ENCODE data around the gene DRC3. TPM values are rescaled to one million over a fixed set of nuclear protein-coding genes. Genes with fewer than 3 reads are reported as not detected.

Gene DRC3
- polyA plus RNA-seq, 1 donor (not counting 4 experiments of a cell fraction or from before 2014, with no cell fraction given): 0.69 TPM

DNA sequence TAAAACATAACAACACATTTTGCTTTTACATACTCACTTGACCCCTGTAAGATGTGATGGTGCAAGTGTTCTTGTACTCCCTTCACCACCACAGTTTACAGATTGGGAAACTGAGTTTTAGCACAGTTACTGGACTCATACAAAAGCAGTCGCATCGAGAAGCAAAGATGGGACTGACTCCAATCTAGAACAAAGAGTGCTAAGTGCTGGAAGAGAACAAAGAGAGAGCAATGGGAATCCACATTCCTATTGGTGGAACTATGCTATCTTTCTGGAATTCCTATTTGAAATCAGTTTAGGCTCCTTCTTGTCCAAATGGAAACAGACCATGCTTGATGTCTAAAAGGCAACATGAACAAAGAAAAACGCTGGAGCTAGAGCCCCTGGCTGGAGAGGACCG, 9.6 kb upstream of the DRC3 start:
- Histone ChIP-seq H3K36me3 (ENCODE audit: control insufficient read depth in 2 of 2, extremely low read depth in 1 of 2, insufficient read depth in 2 of 2, low read length in 2 of 2) (peaks cover 0 to 4% of the 10 kb centered on the region in 2 experiments), H3K27ac (ENCODE audit: control insufficient read depth, insufficient read depth, low read length) (no peak overlapping the region), H3K27me3 (ENCODE audit: control insufficient read depth, extremely low read depth, insufficient read depth, low read length) (no peaks in the 10 kb centered on the region), H3K9me1 (ENCODE audit: control insufficient read depth, extremely low read depth, insufficient read depth, low read length) (no peaks in the 10 kb centered on the region), H3K4me3 (ENCODE audit: control insufficient read depth in 2 of 3, extremely low read depth in 1 of 3, insufficient read depth in 2 of 3, low read depth in 1 of 3, low read length in 3 of 3) (no peak overlapping the region), H3K4me2 (ENCODE audit: control insufficient read depth, extremely low read depth, insufficient read depth, low read depth, low read length) (no peak overlapping the region), H2AFZ (ENCODE audit: control insufficient read depth, low read length) (no peak overlapping the region), H3K79me2 (ENCODE audit: control insufficient read depth, insufficient read depth, low read length) (peaks cover 80% of the 10 kb centered on the region), H4K20me1 (ENCODE audit: control insufficient read depth, extremely low read depth, insufficient read depth, low read length) (no peaks in the 10 kb centered on the region), H3K9ac (ENCODE audit: control insufficient read depth, extremely low read depth, insufficient read depth, low read length) (no peak overlapping the region), H3K4me1 (ENCODE audit: control insufficient read depth, extremely low read depth, insufficient read depth, low read length) (peaks cover 23% of the 10 kb centered on the region), H3K9me3 (ENCODE audit: control insufficient read depth, low read depth, low read length) (no peaks in the 10 kb centered on the region)
- FAIRE-seq (no peak), DNase-seq (ENCODE audit: low read depth, low spot score) (no peak)
- TF ChIP-seq, protein P1, sequence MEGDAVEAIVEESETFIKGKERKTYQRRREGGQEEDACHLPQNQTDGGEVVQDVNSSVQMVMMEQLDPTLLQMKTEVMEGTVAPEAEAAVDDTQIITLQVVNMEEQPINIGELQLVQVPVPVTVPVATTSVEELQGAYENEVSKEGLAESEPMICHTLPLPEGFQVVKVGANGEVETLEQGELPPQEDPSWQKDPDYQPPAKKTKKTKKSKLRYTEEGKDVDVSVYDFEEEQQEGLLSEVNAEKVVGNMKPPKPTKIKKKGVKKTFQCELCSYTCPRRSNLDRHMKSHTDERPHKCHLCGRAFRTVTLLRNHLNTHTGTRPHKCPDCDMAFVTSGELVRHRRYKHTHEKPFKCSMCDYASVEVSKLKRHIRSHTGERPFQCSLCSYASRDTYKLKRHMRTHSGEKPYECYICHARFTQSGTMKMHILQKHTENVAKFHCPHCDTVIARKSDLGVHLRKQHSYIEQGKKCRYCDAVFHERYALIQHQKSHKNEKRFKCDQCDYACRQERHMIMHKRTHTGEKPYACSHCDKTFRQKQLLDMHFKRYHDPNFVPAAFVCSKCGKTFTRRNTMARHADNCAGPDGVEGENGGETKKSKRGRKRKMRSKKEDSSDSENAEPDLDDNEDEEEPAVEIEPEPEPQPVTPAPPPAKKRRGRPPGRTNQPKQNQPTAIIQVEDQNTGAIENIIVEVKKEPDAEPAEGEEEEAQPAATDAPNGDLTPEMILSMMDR (optimal IDR thresholded peaks at IDR 0.05 in 1 of 3, IDR thresholded peaks at IDR 0.05 in 1 of 3, conservative IDR thresholded peaks at IDR 0.05 in 1 of 3; ENCODE audit: extremely low read depth in 1 of 3, insufficient read depth in 2 of 3, low read length in 3 of 3): no peak
- no peak for TF ChIP-seq EZH2 (IDR thresholded peaks at IDR 0.05; ENCODE audit: low read length)
- dilution Hi-C loops (cut with MboI; ENCODE audit: extremely low pct_ligation_motif_present, low sequenced_read_pairs): no loop called here

GRCh38 chr17:17963694-17964436, 8.8 kb upstream of the DRC3 start:
- dilution Hi-C loops (cut with MboI; ENCODE audit: extremely low pct_ligation_motif_present, low sequenced_read_pairs): no loop called here
- DNase-seq (ENCODE audit: low read depth, low spot score): no peak
- H3K4me1 ChIP-seq (ENCODE audit: control insufficient read depth, extremely low read depth, insufficient read depth, low read length): peaks cover 16% of the 10 kb centered on the region

More at GRCh38 chr17:17963694-17964436, 8.8 kb upstream of the DRC3 start:
- Histone ChIP-seq H4K20me1 (ENCODE audit: control insufficient read depth, extremely low read depth, insufficient read depth, low read length) (no peaks in the 10 kb centered on the region), H3K27me3 (ENCODE audit: control insufficient read depth, extremely low read depth, insufficient read depth, low read length) (no peaks in the 10 kb centered on the region), H3K9me1 (ENCODE audit: control insufficient read depth, extremely low read depth, insufficient read depth, low read length) (no peaks in the 10 kb centered on the region), H3K4me2 (ENCODE audit: control insufficient read depth, extremely low read depth, insufficient read depth, low read depth, low read length) (no peak overlapping the region), H3K79me2 (ENCODE audit: control insufficient read depth, insufficient read depth, low read length) (peaks cover 88% of the 10 kb centered on the region), H3K9me3 (ENCODE audit: control insufficient read depth, low read depth, low read length) (no peaks in the 10 kb centered on the region), H3K36me3 (ENCODE audit: control insufficient read depth in 2 of 2, extremely low read depth in 1 of 2, insufficient read depth in 2 of 2, low read length in 2 of 2) (peaks cover 0 to 4% of the 10 kb centered on the region in 2 experiments), H3K27ac (ENCODE audit: control insufficient read depth, insufficient read depth, low read length) (no peak overlapping the region), H3K4me3 (ENCODE audit: control insufficient read depth in 2 of 3, extremely low read depth in 1 of 3, insufficient read depth in 2 of 3, low read depth in 1 of 3, low read length in 3 of 3) (no peak overlapping the region), H3K9ac (ENCODE audit: control insufficient read depth, extremely low read depth, insufficient read depth, low read length) (no peak overlapping the region), H2AFZ (ENCODE audit: control insufficient read depth, low read length) (no peak overlapping the region)
- no peak for TF ChIP-seq EZH2 (IDR thresholded peaks at IDR 0.05; ENCODE audit: low read length)
- TF ChIP-seq, protein P1 (optimal IDR thresholded peaks at IDR 0.05 in 1 of 3, IDR thresholded peaks at IDR 0.05 in 1 of 3, conservative IDR thresholded peaks at IDR 0.05 in 1 of 3; ENCODE audit: extremely low read depth in 1 of 3, insufficient read depth in 2 of 3, low read length in 3 of 3): no peak
- FAIRE-seq: no peak
